ENCODE data around the gene PREX1.

The PREX1 gene

GRCh38 chr20:48629069-48629959 lies 198.5 kb downstream of the PREX1 start:
- in situ Hi-C loops (cut with MboI; ENCODE audit: low sequenced_read_pairs) = no loop called here

- in situ Hi-C loops (cut with MboI; ENCODE audit: low sequenced_read_pairs) = no loop called here
Measured at GRCh38 chr20:48627737-48628128, 200.1 kb downstream of the PREX1 start.

GRCh38 chr20:48626938-48627736 lies 200.7 kb downstream of the PREX1 start:
- in situ Hi-C loops (cut with MboI; ENCODE audit: low sequenced_read_pairs) = no loop called here

GRCh38 chr20:48626226-48626937 lies 201.4 kb downstream of the PREX1 start:
- in situ Hi-C loops (cut with MboI; ENCODE audit: low sequenced_read_pairs) = no loop called here

GRCh38 chr20:48625136-48625900 lies 202.5 kb downstream of the PREX1 start:
- in situ Hi-C loops (cut with MboI; ENCODE audit: low sequenced_read_pairs) = no loop called here

- in situ Hi-C loops (cut with MboI; ENCODE audit: low sequenced_read_pairs) = loop anchor here (25.0 kb wide), 1 partner anchor 1412 kb away; no protein-coding TSS in a partner anchor
Measured at GRCh38 chr20:48624315-48625020, 203.3 kb downstream of the PREX1 start.

- in situ Hi-C loops (cut with MboI; ENCODE audit: low sequenced_read_pairs) = loop anchor here (25.0 kb wide), 1 partner anchor 1412 kb away; no protein-coding TSS in a partner anchor
Measured at GRCh38 chr20:48623906-48624265, 203.9 kb downstream of the PREX1 start.

GRCh38 chr20:48623176-48623905 lies 204.5 kb downstream of the PREX1 start:
- in situ Hi-C loops (cut with MboI; ENCODE audit: low sequenced_read_pairs) = loop anchor here (25.0 kb wide), 1 partner anchor 1411 kb away; no protein-coding TSS in a partner anchor

GRCh38 chr20:48622421-48622820 lies 205.4 kb downstream of the PREX1 start:
- in situ Hi-C loops (cut with MboI; ENCODE audit: low sequenced_read_pairs) = loop anchor here (25.0 kb wide), 1 partner anchor 1410 kb away; no protein-coding TSS in a partner anchor

- in situ Hi-C loops (cut with MboI; ENCODE audit: low sequenced_read_pairs) = loop anchor here (25.0 kb wide), 1 partner anchor 1409 kb away; no protein-coding TSS in a partner anchor
Measured at GRCh38 chr20:48621376-48622078, 206.3 kb downstream of the PREX1 start.

- in situ Hi-C loops (cut with MboI; ENCODE audit: low sequenced_read_pairs) = loop anchor here (25.0 kb wide), 1 partner anchor 1408 kb away; no protein-coding TSS in a partner anchor
Measured at GRCh38 chr20:48620507-48621375, 207.1 kb downstream of the PREX1 start.

GRCh38 chr20:48620154-48620506 lies 207.7 kb downstream of the PREX1 start:
- in situ Hi-C loops (cut with MboI; ENCODE audit: low sequenced_read_pairs) = loop anchor here (25.0 kb wide), 1 partner anchor 1408 kb away; no protein-coding TSS in a partner anchor

- in situ Hi-C loops (cut with MboI; ENCODE audit: low sequenced_read_pairs) = loop anchor here (10.0 to 25.0 kb wide), 2 partner anchors 935 to 1407 kb away; no protein-coding TSS in a partner anchor
Measured at GRCh38 chr20:48619126-48620101, 208.4 kb downstream of the PREX1 start.

- in situ Hi-C loops (cut with MboI; ENCODE audit: low sequenced_read_pairs) = loop anchor here (10.0 to 25.0 kb wide), 2 partner anchors 934 to 1406 kb away; no protein-coding TSS in a partner anchor
Measured at GRCh38 chr20:48618631-48619030, 209.2 kb downstream of the PREX1 start.

- in situ Hi-C loops (cut with MboI; ENCODE audit: low sequenced_read_pairs) = loop anchor here (10.0 to 25.0 kb wide), 2 partner anchors 933 to 1406 kb away; no protein-coding TSS in a partner anchor
Measured at GRCh38 chr20:48618052-48618451, 209.7 kb downstream of the PREX1 start.

- in situ Hi-C loops (cut with MboI; ENCODE audit: low sequenced_read_pairs) = loop anchor here (10.0 to 25.0 kb wide), 2 partner anchors 933 to 1405 kb away; no protein-coding TSS in a partner anchor
Measured at GRCh38 chr20:48617481-48617880, 210.3 kb downstream of the PREX1 start.
